Spinal cord (tissue), 10 donors: Measurements from ENCODE around the gene POLR3C. TPM values are rescaled to one million over a fixed set of nuclear protein-coding genes. Genes with fewer than 3 reads are reported as not detected.
"Not testable (repeated sequence)": the region's sequence is repeated elsewhere in the genome, so short reads cannot be mapped to it uniquely, and the experiment has no call there.

Experiments
- DNase-seq, 6 donors: peaks; one replicate each; pipeline versions ENCODE4 v3.0.0 to v3.0.0-alpha.2; 2013 to 2015; ENCODE audit warnings: low spot score in 6 of 6, low read depth in 4 of 6
- H3K27ac ChIP-seq: one replicate; pipeline ENCODE4 v1.5.1; 2013; ENCODE audit warnings: low read depth, low read length, control low read depth
- H3K27me3 ChIP-seq: one replicate; pipeline ENCODE4 v1.6.1; 2013; ENCODE audit warnings: low read length; ENCODE audit not compliant: control insufficient read depth, insufficient read depth
- H3K36me3 ChIP-seq: one replicate; pipeline ENCODE4 v1.6.1; 2013; ENCODE audit warnings: low read length; ENCODE audit not compliant: control insufficient read depth, insufficient read depth
- H3K4me1 ChIP-seq: one replicate; pipeline ENCODE4 v1.6.1; 2013; ENCODE audit warnings: low read length; ENCODE audit not compliant: control insufficient read depth, insufficient read depth
- H3K4me3 ChIP-seq: one replicate; pipeline ENCODE4 v1.5.1; 2013; ENCODE audit warnings: low read depth, low read length, control low read depth
- H3K9me3 ChIP-seq: one replicate; pipeline ENCODE4 v1.6.1; 2013; ENCODE audit warnings: low read length; ENCODE audit not compliant: control insufficient read depth, insufficient read depth
- WGBS: methylation state at CpG from one replicate; pipeline ENCODE4 v1.1.5; 2013; ENCODE audit warnings: missing lambda C conversion rate; ENCODE audit not compliant: insufficient coverage; 5-methylcytosine and 5-hydroxymethylcytosine counted together
- polyA plus RNA-seq, 2 donors: library from polyadenylated mRNA; unstranded; fragments of 120-200 nt; gene quantifications; one replicate each; pipeline ENCODE4 v1.2.1, GENCODE V29; 2013; ENCODE audit not compliant: insufficient read length in 2 of 2
- total RNA-seq, 2 donors: library from RNA; depleted of rRNA in 1 of 2; stranded (reverse); fragments of 120-200 nt in 1 of 2; fragments of >200 nt in 1 of 2; gene quantifications; one replicate each; pipeline versions ENCODE4 v1.2.3 to v1.2.4, GENCODE V29; 2013 to 2014
- donor health status: healthy.

Gene POLR3C
- total and polyA plus RNA-seq, 4 donors: 24.8 to 31.0 (median 25.4) TPM

- 100% methylated on average over 1 of the region's 2 CpGs for WGBS
- not testable (repeated sequence) for H3K4me3 ChIP-seq
These were observed 32.1 kb upstream of the POLR3C start for GRCh38 chr1:145791860-145792259.

GRCh38 chr1:145792484-145792883 is 31.5 kb upstream of the POLR3C start:
- Histone ChIP-seq H3K27me3 (no peaks in the 10 kb centered on the region), H3K4me3 (no peak overlapping the region), H3K9me3 (peaks cover 4% of the 10 kb centered on the region), H3K27ac (no peak overlapping the region), H3K4me1 (no peaks in the 10 kb centered on the region), H3K36me3 (peaks cover 7% of the 10 kb centered on the region)
- no CpG with 5 or more reads among the region's 1 CpG for WGBS
- no peak for DNase-seq

More at GRCh38 chr1:145791860-145792259, 32.1 kb upstream of the POLR3C start:
- H3K36me3 ChIP-seq, H3K27ac ChIP-seq, H3K4me1 ChIP-seq, DNase-seq, H3K27me3 ChIP-seq, H3K9me3 ChIP-seq: not testable (repeated sequence)

GRCh38 chr1:145795257-145795881 is 28.6 kb upstream of the POLR3C start:
- Histone ChIP-seq H3K27ac (no peak overlapping the region), H3K9me3 (peaks cover 4% of the 10 kb centered on the region), H3K36me3 (peaks cover 7% of the 10 kb centered on the region), H3K4me3 (no peak overlapping the region), H3K4me1 (no peaks in the 10 kb centered on the region), H3K27me3 (no peaks in the 10 kb centered on the region)
- DNase-seq: no peak
- 100% methylated on average over 8 of the region's 10 CpGs for WGBS

DNA sequence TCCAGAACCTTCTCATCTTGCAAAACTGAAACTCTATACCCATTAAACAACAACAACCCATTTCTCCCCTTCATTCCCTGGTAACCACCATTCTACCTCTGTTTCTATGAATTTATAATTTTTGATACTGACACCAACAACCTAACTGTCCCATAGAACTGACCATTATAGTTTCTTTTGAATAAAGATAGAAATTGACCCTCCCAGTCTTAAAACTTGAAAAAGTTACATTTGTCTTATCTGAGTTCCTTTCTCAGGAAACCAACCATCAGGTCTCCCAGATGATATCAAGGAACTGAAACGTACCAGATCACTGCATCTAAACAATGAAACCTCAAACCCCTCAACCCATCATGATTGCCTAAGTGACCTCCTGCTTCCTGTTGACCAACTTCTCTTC is 27.2 kb upstream of the POLR3C start:
- peaks cover 7% of the 10 kb centered on the region for H3K36me3 ChIP-seq
- no peaks in the 10 kb centered on the region for H3K27me3 ChIP-seq
- H3K9me3 ChIP-seq: peaks cover 4% of the 10 kb centered on the region
- H3K4me1 ChIP-seq: peaks cover 8% of the 10 kb centered on the region
- no peak for DNase-seq
- H3K27ac ChIP-seq: no peak overlapping the region
- 0% methylated on average over 1 of the region's 1 CpG for WGBS
- H3K4me3 ChIP-seq: no peak overlapping the region

DNA sequence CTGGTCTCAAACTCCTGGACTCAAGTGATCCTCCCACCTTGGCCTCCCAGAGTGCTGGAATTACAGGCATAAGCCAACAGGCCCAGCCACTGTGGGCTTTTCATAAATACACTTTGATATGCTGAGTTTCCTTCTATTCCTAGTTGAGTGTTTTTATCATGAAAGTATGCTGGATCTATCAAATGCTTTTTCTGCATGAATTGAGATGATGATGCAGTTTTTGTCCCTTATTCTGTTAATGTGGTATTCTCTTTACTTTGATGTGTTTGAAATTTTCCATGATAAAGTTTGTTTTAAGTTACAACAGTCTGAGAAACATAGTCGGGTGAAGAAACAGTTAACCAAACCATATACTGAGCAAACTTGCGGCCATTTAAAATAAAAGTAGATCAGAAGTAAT is 24.2 kb upstream of the POLR3C start:
- peaks cover 4% of the 10 kb centered on the region for H3K9me3 ChIP-seq
- peaks cover 13% of the 10 kb centered on the region for H3K4me1 ChIP-seq
- no CpG with 5 or more reads among the region's 2 CpGs for WGBS
- H3K27ac ChIP-seq: no peak overlapping the region
- H3K36me3 ChIP-seq: no peaks in the 10 kb centered on the region
- DNase-seq: no peak
- H3K4me3 ChIP-seq: no peak overlapping the region
- H3K27me3 ChIP-seq: no peaks in the 10 kb centered on the region

- no peaks in the 10 kb centered on the region for H3K36me3 ChIP-seq
- H3K9me3 ChIP-seq: no peaks in the 10 kb centered on the region
- no CpG with 5 or more reads among the region's 3 CpGs for WGBS
- no peak for DNase-seq
- peaks cover 13% of the 10 kb centered on the region for H3K4me1 ChIP-seq
- no peaks in the 10 kb centered on the region for H3K27me3 ChIP-seq
- H3K27ac ChIP-seq: no peak overlapping the region
- H3K4me3 ChIP-seq: no peak overlapping the region
These were observed 19.6 kb upstream of the POLR3C start for GRCh38 chr1:145804235-145805045.

GRCh38 chr1:145805057-145805456 is 18.9 kb upstream of the POLR3C start:
- Histone ChIP-seq H3K4me3 (no peak overlapping the region), H3K9me3 (no peaks in the 10 kb centered on the region), H3K27ac (no peak overlapping the region), H3K4me1 (peaks cover 13% of the 10 kb centered on the region), H3K27me3 (no peaks in the 10 kb centered on the region), H3K36me3 (no peaks in the 10 kb centered on the region)
- no peak for DNase-seq
- WGBS: no CpG with 5 or more reads among the region's 1 CpG

- no CpG with 5 or more reads among the region's 4 CpGs for WGBS
These were observed 17.6 kb upstream of the POLR3C start for GRCh38 chr1:145806408-145806807.

DNA sequence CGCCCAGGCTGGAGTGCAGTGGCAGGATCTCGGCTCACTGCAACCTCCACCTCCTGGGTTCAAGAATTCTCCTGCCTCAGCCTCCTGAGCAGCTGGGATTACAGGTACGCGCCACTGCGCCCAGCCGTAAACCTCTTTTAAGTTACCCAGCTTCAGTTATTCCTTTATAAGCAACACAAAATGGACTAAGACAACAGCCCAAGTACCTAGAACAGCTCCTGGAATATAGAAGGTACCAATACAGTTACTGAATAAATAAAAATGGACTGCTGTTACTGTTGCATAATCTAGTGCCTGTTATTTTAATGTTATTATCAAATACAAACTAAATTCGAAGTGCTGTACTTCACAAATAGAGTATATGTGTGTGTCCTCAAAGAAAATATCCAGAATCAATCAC is 17.2 kb upstream of the POLR3C start:
- Histone ChIP-seq H3K36me3 (no peaks in the 10 kb centered on the region), H3K27ac (no peak overlapping the region), H3K9me3 (no peaks in the 10 kb centered on the region), H3K4me3 (no peak overlapping the region), H3K27me3 (no peaks in the 10 kb centered on the region), H3K4me1 (peaks cover 5% of the 10 kb centered on the region)
- WGBS: 95% methylated on average over 2 of the region's 7 CpGs
- DNase-seq: no peak

More at GRCh38 chr1:145806408-145806807, 17.6 kb upstream of the POLR3C start:
- no peaks in the 10 kb centered on the region for H3K9me3 ChIP-seq
- no peak overlapping the region for H3K4me3 ChIP-seq
- H3K36me3 ChIP-seq: no peaks in the 10 kb centered on the region
- H3K4me1 ChIP-seq: peaks cover 5% of the 10 kb centered on the region
- H3K27me3 ChIP-seq: no peaks in the 10 kb centered on the region
- DNase-seq: no peak
- H3K27ac ChIP-seq: no peak overlapping the region
